Smooth muscle cell of bladder (primary cell): ENCODE measurements around the gene DIO1. TPM values are rescaled to one million over a fixed set of nuclear protein-coding genes. Genes with fewer than 3 reads are reported as not detected.

Source experiments
- total RNA-seq: library from RNA; depleted of rRNA; stranded (reverse); fragments of >200 nt; gene quantifications from 2 replicates; pipeline ENCODE4 v1.2.3, GENCODE V29; 2014

Gene DIO1
- not detected in 2 replicates for total RNA-seq

GRCh38 chr1:53893999-53894636, at the start of gene DIO1:
Gene DIO1 (plus strand): TSS chr1:53894187. CDS start chr1:53894211, 24 bp downstream.

GRCh38 chr1:53889304-53890298, 4.4 kb upstream of the DIO1 start, which contains the start of gene YIPF1:
Gene YIPF1 (minus strand): TSS chr1:53889797. CDS start chr1:53888937, 860 bp downstream.

GRCh38 chr1:53945433-53946251, 51.7 kb downstream of the DIO1 start, which contains the start of gene IFT25:
Gene IFT25 (minus strand): TSS chr1:53945699. CDS start chr1:53940082, 5,617 bp downstream.

GRCh38 chr1:53946252-53947171, 52.5 kb downstream of the DIO1 start, which contains the start of gene LRRC42:
Gene LRRC42 (plus strand): TSS chr1:53946350. CDS start chr1:53952000, 5,650 bp downstream.

Other genes starting within 250 kb of the DIO1 start
- 0.18 and 0.28 TPM in 2 replicates for gene GLIS1, start 155.0 kb upstream of the DIO1 start, total RNA-seq
- gene NDC1, start 55.9 kb upstream of the DIO1 start, total RNA-seq: 8.4 and 8.8 TPM in 2 replicates
- 28.7 and 32.4 TPM in 2 replicates for gene YIPF1, start 4.4 kb upstream of the DIO1 start, total RNA-seq
- gene IFT25, start 51.5 kb downstream of the DIO1 start, total RNA-seq: 16.5 and 23.8 TPM in 2 replicates
- 23.9 and 25.9 TPM in 2 replicates for gene LRRC42, start 52.2 kb downstream of the DIO1 start, total RNA-seq
- gene LDLRAD1, start 124.0 kb downstream of the DIO1 start, total RNA-seq: not detected in 2 replicates
- gene TMEM59, start 159.0 kb downstream of the DIO1 start, total RNA-seq: 373 and 516 TPM in 2 replicates
- 2.6 and 3.0 TPM in 2 replicates for gene TCEANC2, start 159.4 kb downstream of the DIO1 start, total RNA-seq